H1 (cell line): Measurements from ENCODE around the gene MRM3. TPM values are rescaled to one million over a fixed set of nuclear protein-coding genes. Genes with fewer than 3 reads are reported as not detected.
A peak's percentile ranks its signal among the peaks of the same experiment; 100 is the strongest.

Experiments
- CTCF ChIA-PET: fragments of 300-600 bp; sonication (Branson Sonifier 250); formaldehyde crosslinking; loops from one replicate; lab custom pipeline; 2021; ENCODE audit not compliant: partially characterized antibody; lab: Charles Lee
- POLR2A ChIA-PET: fragments of 300-600 bp; sonication (Branson Sonifier 250); formaldehyde crosslinking; loops from one replicate; lab custom pipeline; 2021; ENCODE audit warnings: inconsistent platforms; ENCODE audit not compliant: partially characterized antibody; lab: Charles Lee
- DNase-seq, 2 experiments: peaks; one replicate each; pipeline versions ENCODE4 v3.0.0 to v3.0.0-alpha.2; 2010 to 2022; ENCODE audit warnings: low spot score in 2 of 2, low read depth in 1 of 2, mixed read lengths in 1 of 2
- FAIRE-seq: peaks from 2 replicates; lab custom pipeline; 2011; peaks lifted over from hg19 to GRCh38; lab: Jason Lieb, UNC
- H2AFZ ChIP-seq: 2 replicates; pipeline ENCODE4 v1.8.1; 2012; ENCODE audit warnings: low read length, inconsistent platforms
- H2AK5ac ChIP-seq: 2 replicates; pipeline ENCODE4 v1.6.1; 2013; ENCODE audit warnings: low read depth, low read length
- H2BK120ac ChIP-seq: replicated peaks from 2 replicates; pipeline ENCODE3; 2013; ENCODE audit warnings: low read depth, low read length, inconsistent platforms
- H2BK12ac ChIP-seq: 2 replicates; pipeline ENCODE4 v1.6.1; 2013; ENCODE audit warnings: low read depth, low read length
- H2BK15ac ChIP-seq: 2 replicates; pipeline ENCODE4 v1.6.1; 2013; ENCODE audit warnings: low read length
- H2BK20ac ChIP-seq: 2 replicates; pipeline ENCODE4 v1.6.1; 2013; ENCODE audit warnings: low read length
- H2BK5ac ChIP-seq: 2 replicates; pipeline ENCODE4 v1.6.1; 2013; ENCODE audit warnings: low read depth, low read length
- H3K14ac ChIP-seq: 2 replicates; pipeline ENCODE4 v1.6.1; 2013; ENCODE audit warnings: inconsistent platforms; ENCODE audit not compliant: insufficient read length
- H3K18ac ChIP-seq: 2 replicates; pipeline ENCODE4 v1.6.1; 2013; ENCODE audit warnings: low read length; ENCODE audit errors: extremely low read depth
- H3K23ac ChIP-seq: 2 replicates; pipeline ENCODE4 v1.6.1; 2013; ENCODE audit warnings: inconsistent platforms; ENCODE audit not compliant: insufficient read length
- H3K23me2 ChIP-seq: 2 replicates; pipeline ENCODE4 v1.6.1; 2013; ENCODE audit warnings: low read depth, low read length
- H3K27ac ChIP-seq: 2 replicates; pipeline ENCODE4 v1.6.1; 2011; ENCODE audit warnings: low read depth, low read length, inconsistent platforms
- H3K27me3 ChIP-seq, 4 experiments: replicated peaks in 1 of 4; 1 replicate in 1 of 4; 2 replicates in 3 of 4; pipeline versions ENCODE4 v1.6.1 to v1.8.1; 2011 to 2013; ENCODE audit warnings: low read length in 3 of 4, mild to moderate bottlenecking in 3 of 4, inconsistent platforms in 2 of 4, mixed read lengths in 2 of 4, moderate library complexity in 1 of 4; ENCODE audit not compliant: control insufficient read depth in 3 of 4, insufficient read depth in 3 of 4; ENCODE audit errors: extremely low read depth in 1 of 4
- H3K36me3 ChIP-seq, 4 experiments: 2 replicates each; pipeline versions ENCODE4 v1.6.1 to v1.8.1; 2011 to 2013; ENCODE audit warnings: mild to moderate bottlenecking in 4 of 4, low read length in 3 of 4, moderate library complexity in 2 of 4, control low read depth in 1 of 4, inconsistent platforms in 1 of 4; ENCODE audit not compliant: insufficient read depth in 4 of 4, control insufficient read depth in 2 of 4
- H3K4ac ChIP-seq: replicated peaks from 2 replicates; pipeline ENCODE3; 2013; ENCODE audit warnings: low read length, low read depth, mixed read lengths, inconsistent platforms; ENCODE audit not compliant: insufficient read length
- H3K4me1 ChIP-seq, 4 experiments: replicated peaks in 1 of 4; 1 replicate in 1 of 4; 2 replicates in 3 of 4; pipeline versions ENCODE4 v1.6.1 to v1.8.1; 2011 to 2013; ENCODE audit warnings: low read length in 3 of 4, inconsistent platforms in 2 of 4, mixed read lengths in 1 of 4; ENCODE audit not compliant: insufficient read depth in 4 of 4, control insufficient read depth in 3 of 4
- H3K4me2 ChIP-seq, 2 experiments: 2 replicates each; pipeline versions ENCODE4 v1.6.1 to v1.8.1; 2011 to 2013; ENCODE audit warnings: low read depth in 2 of 2, low read length in 2 of 2, control low read depth in 1 of 2, inconsistent platforms in 1 of 2, mild to moderate bottlenecking in 1 of 2; ENCODE audit not compliant: insufficient read depth in 1 of 2
- H3K4me3 ChIP-seq, 4 experiments: fragments of 200-600, 300-600 bp in 1 of 4; sonication (generic), shearing (Covaris generic), sonication (Bioruptor Twin) in 1 of 4; 2 replicates each; pipeline versions ENCODE4 v1.5.1 to v1.8.1; 2011 to 2016; ENCODE audit warnings: low read length in 4 of 4, low read depth in 3 of 4, control low read depth in 2 of 4, inconsistent platforms in 2 of 4, mild to moderate bottlenecking in 2 of 4, mixed read lengths in 1 of 4, moderate library complexity in 1 of 4; ENCODE audit not compliant: insufficient read depth in 2 of 4; ENCODE audit errors: extremely low read depth in 1 of 4
- H3K56ac ChIP-seq: replicated peaks from 2 replicates; pipeline ENCODE3; 2013; ENCODE audit warnings: low read depth, mild to moderate bottlenecking, mixed read lengths, low read length, inconsistent platforms; ENCODE audit not compliant: insufficient read length
- H3K79me1 ChIP-seq: 2 replicates; pipeline ENCODE4 v1.6.1; 2013; ENCODE audit warnings: low read depth, low read length, control low read depth
- H3K79me2 ChIP-seq, 2 experiments: 2 replicates each; pipeline versions ENCODE4 v1.6.1 to v1.8.1; 2012 to 2013; ENCODE audit warnings: low read length in 2 of 2, mild to moderate bottlenecking in 2 of 2, inconsistent platforms in 1 of 2; ENCODE audit not compliant: insufficient read depth in 2 of 2, control insufficient read depth in 1 of 2
- H3K9ac ChIP-seq, 4 experiments: replicated peaks in 1 of 4; 1 replicate in 1 of 4; 2 replicates in 3 of 4; pipeline versions ENCODE4 v1.6.1 to v1.8.1; 2011 to 2013; ENCODE audit warnings: low read depth in 3 of 4, low read length in 3 of 4, control low read depth in 2 of 4, mild to moderate bottlenecking in 2 of 4, moderate library complexity in 2 of 4, inconsistent platforms in 1 of 4; ENCODE audit errors: extremely low read depth in 1 of 4
- H3K9me3 ChIP-seq, 2 experiments: 2 replicates each; pipeline versions ENCODE4 v1.6.1 to v1.8.1; 2012 to 2013; ENCODE audit warnings: mild to moderate bottlenecking in 2 of 2, moderate library complexity in 2 of 2, control low read depth in 1 of 2, inconsistent platforms in 1 of 2, low read depth in 1 of 2, low read length in 1 of 2, mixed read lengths in 1 of 2; ENCODE audit not compliant: insufficient read depth in 2 of 2
- H4K20me1 ChIP-seq, 2 experiments: replicated peaks in 1 of 2; 2 replicates each; pipeline versions ENCODE3 to v1.8.1; 2011 to 2013; ENCODE audit warnings: inconsistent platforms in 2 of 2, low read length in 2 of 2, mild to moderate bottlenecking in 1 of 2; ENCODE audit not compliant: insufficient read depth in 2 of 2, control insufficient read depth in 1 of 2
- H4K5ac ChIP-seq: 2 replicates; pipeline ENCODE4 v1.6.1; 2013; ENCODE audit warnings: low read length, low read depth, mixed read lengths, inconsistent platforms; ENCODE audit not compliant: insufficient read length
- H4K8ac ChIP-seq: 2 replicates; pipeline ENCODE4 v1.8.0; 2013; ENCODE audit warnings: mild to moderate bottlenecking, moderate library complexity, low read length, inconsistent platforms; ENCODE audit not compliant: insufficient read depth; ENCODE audit errors: extremely low read depth
- H4K91ac ChIP-seq: replicated peaks from 2 replicates; pipeline ENCODE3; 2013; ENCODE audit warnings: low read length, mixed read lengths, inconsistent platforms; ENCODE audit not compliant: insufficient read length
- POLR2AphosphoS5 ChIP-seq: IDR thresholded peaks from 2 replicates; pipeline ENCODE4 v1.6.1; 2011; ENCODE audit warnings: low read depth, low read length
- SIN3A ChIP-seq, 2 experiments: IDR thresholded peaks in 1 of 2; conservative IDR thresholded peaks in 1 of 2; 2 replicates each; pipeline ENCODE4 v1.6.1; 2011 to 2012; ENCODE audit warnings: low read length in 2 of 2, improper control_type of control experiment in 1 of 2, low read depth in 1 of 2, mild to moderate bottlenecking in 1 of 2
- WGBS, 2 experiments: shearing (Covaris generic) in 1 of 2; methylation state at CpG; one replicate each; pipeline versions ENCODE4 v1.1.6 to v1.1.7; 2013 to 2015; ENCODE audit warnings: low lambda C conversion rate in 2 of 2, mixed read lengths in 2 of 2, inconsistent platforms in 1 of 2, low coverage in 1 of 2, missing lambda C conversion rate in 1 of 2; ENCODE audit not compliant: insufficient replicate concordance in 2 of 2, insufficient coverage in 1 of 2, insufficient read length in 1 of 2; ENCODE audit errors: extremely low coverage in 1 of 2, missing lambda C conversion rate in 1 of 2; 5-methylcytosine and 5-hydroxymethylcytosine counted together
- polyA plus RNA-seq, 7 experiments: library from polyadenylated mRNA; depleted of rRNA in 3 of 7; stranded (reverse) in 5 of 7; unstranded in 2 of 7; fragments of >200 nt in 5 of 7; fragments of 200-250 nt in 2 of 7; gene quantifications; 1 replicate in 5 of 7; 2 replicates in 1 of 7; 4 replicates in 1 of 7; pipeline versions ENCODE4 v1.2.1 to v1.2.3, GENCODE V29; 2011 to 2013; ENCODE audit warnings: missing spikeins in 2 of 7, mixed read lengths in 2 of 7
- total RNA-seq: library from RNA; stranded (reverse); fragmentation: NEBNext Ultra II Directional; extraction: Animal tissue kit (Norgen Biotek cat#: 25700); gene quantifications from 2 replicates; pipeline ENCODE4 v1.2.1, GENCODE V29; 2021

Gene MRM3
- total and polyA plus RNA-seq, 2 of the 8 experiments (the other 6 are each of a cell fraction or from before 2014, with no cell fraction given) = 10.1 to 20.8 TPM

DNA sequence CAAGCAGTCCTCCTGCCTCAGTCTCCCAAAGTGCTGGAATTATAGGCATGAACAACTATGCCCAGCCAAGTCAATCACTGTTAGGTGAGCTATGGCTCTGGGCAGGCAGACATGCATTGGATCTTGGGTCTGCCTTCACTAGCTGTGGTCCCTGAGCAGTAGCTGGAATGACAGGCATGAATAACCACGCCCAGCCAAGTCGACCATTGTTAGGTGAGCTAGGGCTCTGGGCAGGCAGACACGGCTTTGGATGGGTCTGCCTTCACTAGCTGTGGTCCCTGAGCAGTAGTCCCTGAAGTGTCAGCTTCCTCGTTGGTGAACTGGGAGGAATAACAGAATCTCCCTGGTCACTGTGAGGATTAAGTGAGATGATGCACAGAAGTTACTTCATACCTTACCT lies 6.4 kb downstream of the MRM3 start:
- Histone ChIP-seq H3K79me2 (peaks cover 0 to 21% of the 10 kb centered on the region in 2 experiments; a peak in 2 of 4 replicates), H2BK5ac (no peak overlapping the region), H4K20me1 (peaks cover 5 to 9% of the 10 kb centered on the region in 2 experiments), H2BK20ac (no peak overlapping the region), H4K91ac (no peak overlapping the region), H2BK15ac (no peak overlapping the region), H3K79me1 (no peaks in the 10 kb centered on the region; the same call in none of the 2 replicates), H3K9ac (no peak overlapping the region), H2AK5ac (no peak overlapping the region), H4K5ac (no peak overlapping the region), H3K18ac (no peak overlapping the region), H3K27ac (no peak overlapping the region), H3K4ac (no peak overlapping the region), H2BK120ac (no peak overlapping the region), H3K4me1 (peaks cover 0 to 8% (median 3%) of the 10 kb centered on the region in 4 experiments; a peak in 4 of 7 replicates), H4K8ac (no peak overlapping the region), H3K4me3 (no peak overlapping the region), H3K56ac (no peak overlapping the region), H3K23ac (no peak overlapping the region), H2AFZ (no peak overlapping the region), H3K23me2 (no peaks in the 10 kb centered on the region), H3K4me2 (no peak overlapping the region), H3K9me3 (no peaks in the 10 kb centered on the region), H3K27me3 (no peaks in the 10 kb centered on the region), H3K14ac (no peak overlapping the region), H2BK12ac (no peak overlapping the region), H3K36me3 (peaks cover 4 to 30% (median 15%) of the 10 kb centered on the region in 4 experiments; a peak in 7 of 8 replicates)
- CTCF ChIA-PET = interaction anchor here (0.9 to 17.5 kb wide), 5 partner anchors 11 to 210 kb away, joined by 3 to 258 read pairs (median 4); partner anchors contain the start of genes NXN and TIMM22
- DNase-seq (no peak), FAIRE-seq (no peak)
- TF ChIP-seq POLR2AphosphoS5 (peak; percentile 27; the same call in 1 of the 2 replicates), SIN3A (conservative IDR thresholded peaks at IDR 0.05 in 1 of 2, IDR thresholded peaks at IDR 0.05 in 1 of 2; ENCODE audit: low read depth in 1 of 2, low read length in 2 of 2) (no peak)
- POLR2A ChIA-PET = interaction anchor here (1.0 to 1.8 kb wide), 4 partner anchors 8 to 208 kb away, joined by 3 to 8 read pairs (median 4); no protein-coding TSS in a partner anchor
- WGBS, 2 experiments = 84% methylated on average over 4 of the region's 4 CpGs; no CpG with 5 or more reads in 1 of the 2 experiments
